H9 (cell line): ENCODE measurements around the gene BAX. TPM values are rescaled to one million over a fixed set of nuclear protein-coding genes. Genes with fewer than 3 reads are reported as not detected.
A peak's percentile ranks its signal among the peaks of the same experiment; 100 is the strongest.

Experiments used
- DNase-seq: peaks from one replicate; pipeline ENCODE4 v3.0.0-alpha.2; 2017
- H2AFZ ChIP-seq: one replicate; pipeline ENCODE4 v1.6.1; 2013; ENCODE audit warnings: mild to moderate bottlenecking, low read length, control low read depth, moderate library complexity
- H2AK5ac ChIP-seq: 2 replicates; pipeline ENCODE4 v1.6.1; 2013; ENCODE audit warnings: low read length, control low read depth, mixed read lengths; ENCODE audit not compliant: insufficient read length
- H2BK120ac ChIP-seq: one replicate; pipeline ENCODE4 v1.6.1; 2013; ENCODE audit warnings: low read depth, mild to moderate bottlenecking, low read length, control low read depth, inconsistent platforms; ENCODE audit not compliant: poor library complexity, severe bottlenecking
- H2BK12ac ChIP-seq: 2 replicates; pipeline ENCODE4 v1.6.1; 2013; ENCODE audit warnings: low read length, control low read depth, mixed read lengths, low read depth; ENCODE audit not compliant: insufficient read length
- H2BK15ac ChIP-seq: 2 replicates; pipeline ENCODE4 v1.6.1; 2013; ENCODE audit warnings: low read depth, low read length, control low read depth
- H2BK20ac ChIP-seq: one replicate; pipeline ENCODE4 v1.6.1; 2013; ENCODE audit warnings: low read depth, mild to moderate bottlenecking, low read length, control low read depth, inconsistent platforms; ENCODE audit not compliant: poor library complexity, severe bottlenecking
- H2BK5ac ChIP-seq: 2 replicates; pipeline ENCODE4 v1.6.1; 2013; ENCODE audit warnings: low read length, control low read depth, mixed read lengths; ENCODE audit not compliant: insufficient read length
- H3K14ac ChIP-seq: 2 replicates; pipeline ENCODE4 v1.6.1; 2013; ENCODE audit warnings: low read length, control low read depth; ENCODE audit not compliant: insufficient read depth
- H3K18ac ChIP-seq: 2 replicates; pipeline ENCODE4 v1.6.1; 2013; ENCODE audit warnings: low read depth, mild to moderate bottlenecking, mixed read lengths, low read length, control low read depth; ENCODE audit not compliant: insufficient read length
- H3K23ac ChIP-seq: 2 replicates; pipeline ENCODE4 v1.6.1; 2013; ENCODE audit warnings: low read length, control low read depth, mixed read lengths, low read depth; ENCODE audit not compliant: insufficient read length
- H3K23me2 ChIP-seq: 2 replicates; pipeline ENCODE4 v1.6.1; 2013; ENCODE audit warnings: low read depth, mild to moderate bottlenecking, mixed read lengths, low read length, control low read depth; ENCODE audit not compliant: insufficient read length, poor library complexity, severe bottlenecking
- H3K27ac ChIP-seq: 2 replicates; pipeline ENCODE4 v1.5.1; 2013; ENCODE audit warnings: low read length, control low read depth, mixed read lengths, low read depth; ENCODE audit not compliant: insufficient read length
- H3K27me3 ChIP-seq: 2 replicates; pipeline ENCODE4 v1.6.1; 2013; ENCODE audit warnings: low read length, control low read depth, inconsistent platforms; ENCODE audit not compliant: insufficient read depth
- H3K4ac ChIP-seq: 2 replicates; pipeline ENCODE4 v1.6.1; 2013; ENCODE audit warnings: low read depth, mild to moderate bottlenecking, control low read depth, inconsistent platforms, low read length, moderate library complexity
- H3K4me1 ChIP-seq: 2 replicates; pipeline ENCODE4 v1.6.1; 2013; ENCODE audit warnings: low read length, control low read depth, inconsistent platforms; ENCODE audit not compliant: insufficient read depth
- H3K4me2 ChIP-seq: 2 replicates; pipeline ENCODE4 v1.6.1; 2013; ENCODE audit warnings: low read length, control low read depth, mixed read lengths; ENCODE audit not compliant: insufficient read length, insufficient read depth
- H3K56ac ChIP-seq: 2 replicates; pipeline ENCODE4 v1.6.1; 2013; ENCODE audit warnings: low read depth, mild to moderate bottlenecking, mixed read lengths, low read length, control low read depth; ENCODE audit not compliant: insufficient read length
- H3K79me1 ChIP-seq: 2 replicates; pipeline ENCODE4 v1.6.1; 2013; ENCODE audit warnings: low read depth, mild to moderate bottlenecking, moderate library complexity, low read length, control low read depth, inconsistent platforms; ENCODE audit not compliant: insufficient read depth, poor library complexity, severe bottlenecking
- H3K79me2 ChIP-seq: 2 replicates; pipeline ENCODE4 v1.6.1; 2013; ENCODE audit warnings: low read length, control low read depth, inconsistent platforms; ENCODE audit not compliant: insufficient read depth
- H3K9ac ChIP-seq: 2 replicates; pipeline ENCODE4 v1.6.1; 2013; ENCODE audit warnings: low read length, control low read depth, mixed read lengths; ENCODE audit not compliant: insufficient read length; ENCODE audit errors: extremely low read depth
- H3K9me3 ChIP-seq: one replicate; pipeline ENCODE4 v1.6.1; 2013; ENCODE audit warnings: low read depth, low read length, inconsistent platforms; ENCODE audit not compliant: control insufficient read depth
- H3T11ph ChIP-seq: one replicate; pipeline ENCODE4 v1.6.1; 2013; ENCODE audit warnings: mild to moderate bottlenecking, low read length, control low read depth, inconsistent platforms
- H4K20me1 ChIP-seq: one replicate; pipeline ENCODE4 v1.6.1; 2013; ENCODE audit not compliant: control insufficient read depth, insufficient read length, insufficient read depth
- H4K5ac ChIP-seq: 2 replicates; pipeline ENCODE4 v1.6.1; 2013; ENCODE audit warnings: low read depth, mild to moderate bottlenecking, mixed read lengths, low read length, control low read depth; ENCODE audit not compliant: insufficient read length
- H4K8ac ChIP-seq: replicated peaks from 2 replicates; pipeline ENCODE4 v1.6.1; 2013; ENCODE audit warnings: low read length, control low read depth, mixed read lengths, low read depth; ENCODE audit not compliant: insufficient read length
- H4K91ac ChIP-seq: 2 replicates; pipeline ENCODE4 v1.6.1; 2013; ENCODE audit warnings: low read depth, mild to moderate bottlenecking, moderate library complexity, mixed read lengths, low read length, control low read depth; ENCODE audit not compliant: insufficient read length
- H3K27ac Mint-ChIP-seq, 3 experiments: 2 replicates in 2 of 3; 3 replicates in 1 of 3; pipeline ENCODE4 v1.8.0; 2020 to 2021; ENCODE audit warnings: mixed read lengths in 3 of 3, mild to moderate bottlenecking in 1 of 3, moderate library complexity in 1 of 3
- H3K27me3 Mint-ChIP-seq: 2 replicates; pipeline ENCODE4 v1.8.0; 2021; ENCODE audit warnings: low read depth, mild to moderate bottlenecking, moderate library complexity, mixed read lengths
- H3K36me3 Mint-ChIP-seq, 3 experiments: 2 replicates in 2 of 3; 3 replicates in 1 of 3; pipeline ENCODE4 v1.8.0; 2020 to 2021; ENCODE audit warnings: low read depth in 3 of 3, mixed read lengths in 3 of 3; ENCODE audit not compliant: insufficient read depth in 1 of 3
- H3K4me1 Mint-ChIP-seq, 2 experiments: 2 replicates each; pipeline ENCODE4 v1.8.0; 2020; ENCODE audit warnings: mixed read lengths in 2 of 2
- H3K4me3 Mint-ChIP-seq, 2 experiments: 2 replicates in 1 of 2; 3 replicates in 1 of 2; pipeline ENCODE4 v1.8.0; 2020 to 2021; ENCODE audit warnings: mild to moderate bottlenecking in 2 of 2, mixed read lengths in 2 of 2, moderate library complexity in 1 of 2
- H3K9me3 Mint-ChIP-seq, 2 experiments: 2 replicates in 1 of 2; 3 replicates in 1 of 2; pipeline ENCODE4 v1.8.0; 2020; ENCODE audit warnings: mild to moderate bottlenecking in 2 of 2, mixed read lengths in 2 of 2, moderate library complexity in 1 of 2
- WGBS: extraction: QIAGEN DNeasy Blood & Tissue Kit; methylation state at CpG from one replicate; pipeline ENCODE4 v1.1.7; 2013; ENCODE audit warnings: missing lambda C conversion rate, low lambda C conversion rate, mixed read lengths; ENCODE audit not compliant: insufficient read length; ENCODE audit errors: extremely low coverage; 5-methylcytosine and 5-hydroxymethylcytosine counted together
- total RNA-seq: library from RNA; stranded (reverse); gene quantifications from 2 replicates; pipeline ENCODE4 v1.2.1, GENCODE V29; 2021
- TF ChIP-seq, protein P1 (sequence below): fragments of 200-600 bp; sonication (generic); conservative IDR thresholded peaks from 3 replicates; pipeline ENCODE4 v1.8.0; 2021; ENCODE audit warnings: antibody characterized with exemption, mild to moderate bottlenecking

BAX gene
- total RNA-seq, 1 experiment from 2014 or later = 310 TPM

DNA sequence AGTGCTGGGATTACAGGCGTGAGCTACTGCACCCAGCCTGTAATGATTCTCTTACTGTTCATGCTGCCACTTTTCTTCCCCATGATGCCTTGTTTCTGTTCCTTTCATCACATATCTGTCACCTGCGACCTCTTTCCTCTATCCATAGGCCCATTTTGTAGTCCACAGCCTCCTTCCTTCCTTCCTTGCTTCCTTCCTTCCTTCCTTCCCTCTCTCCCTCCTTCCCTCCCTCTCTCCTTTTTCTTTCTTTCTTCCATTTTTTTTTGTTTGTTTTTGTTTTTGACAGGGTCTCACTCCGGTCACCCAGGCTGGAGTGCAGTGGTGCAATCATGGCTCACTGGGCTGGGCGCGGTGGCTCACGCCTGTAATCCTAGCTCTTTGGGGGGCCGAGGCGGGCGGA lies 34.2 kb downstream of the BAX start:
- Histone ChIP-seq H3K18ac (no peak overlapping the region), H2BK15ac (no peak overlapping the region), H3K79me1 (no peaks in the 10 kb centered on the region), H4K8ac (no peak overlapping the region), H3K56ac (no peak overlapping the region), H2BK20ac (no peak overlapping the region), H3K4me1 (no peaks in the 10 kb centered on the region; the same call in 1 of the 2 replicates), H3K4ac (no peak overlapping the region), H4K20me1 (no peaks in the 10 kb centered on the region), H3K14ac (no peak overlapping the region), H3K27me3 (no peaks in the 10 kb centered on the region), H3K23me2 (peaks cover 8% of the 10 kb centered on the region), H3K79me2 (no peaks in the 10 kb centered on the region; the same call in 1 of the 2 replicates), H2BK5ac (no peak overlapping the region), H2AFZ (no peak overlapping the region), H3K4me2 (no peak overlapping the region), H3K9me3 (no peaks in the 10 kb centered on the region), H3T11ph (no peak overlapping the region), H3K23ac (no peak overlapping the region), H3K9ac (no peak overlapping the region), H2BK12ac (no peak overlapping the region), H3K27ac (no peak overlapping the region), H4K91ac (no peak overlapping the region), H2AK5ac (no peak overlapping the region), H2BK120ac (no peak overlapping the region), H4K5ac (no peak overlapping the region)
- Mint-ChIP-seq H3K9me3 (no peaks in the 10 kb centered on the region), H3K27me3 (no peaks in the 10 kb centered on the region), H3K4me1 (peaks cover 20 to 24% of the 10 kb centered on the region in 2 experiments), H3K36me3 (peaks cover 20 to 55% (median 51%) of the 10 kb centered on the region in 3 experiments), H3K27ac (peak overlapping the region in 1 of 3 experiments; percentile 13; a peak in 2 of 7 replicates), H3K4me3 (no peak overlapping the region)
- TF ChIP-seq, protein P1, sequence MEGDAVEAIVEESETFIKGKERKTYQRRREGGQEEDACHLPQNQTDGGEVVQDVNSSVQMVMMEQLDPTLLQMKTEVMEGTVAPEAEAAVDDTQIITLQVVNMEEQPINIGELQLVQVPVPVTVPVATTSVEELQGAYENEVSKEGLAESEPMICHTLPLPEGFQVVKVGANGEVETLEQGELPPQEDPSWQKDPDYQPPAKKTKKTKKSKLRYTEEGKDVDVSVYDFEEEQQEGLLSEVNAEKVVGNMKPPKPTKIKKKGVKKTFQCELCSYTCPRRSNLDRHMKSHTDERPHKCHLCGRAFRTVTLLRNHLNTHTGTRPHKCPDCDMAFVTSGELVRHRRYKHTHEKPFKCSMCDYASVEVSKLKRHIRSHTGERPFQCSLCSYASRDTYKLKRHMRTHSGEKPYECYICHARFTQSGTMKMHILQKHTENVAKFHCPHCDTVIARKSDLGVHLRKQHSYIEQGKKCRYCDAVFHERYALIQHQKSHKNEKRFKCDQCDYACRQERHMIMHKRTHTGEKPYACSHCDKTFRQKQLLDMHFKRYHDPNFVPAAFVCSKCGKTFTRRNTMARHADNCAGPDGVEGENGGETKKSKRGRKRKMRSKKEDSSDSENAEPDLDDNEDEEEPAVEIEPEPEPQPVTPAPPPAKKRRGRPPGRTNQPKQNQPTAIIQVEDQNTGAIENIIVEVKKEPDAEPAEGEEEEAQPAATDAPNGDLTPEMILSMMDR = no peak
- no peak for DNase-seq
- no CpG with 5 or more reads among the region's 9 CpGs for WGBS
